GM21447 (cell line): ENCODE results near the gene C11orf16.
"Not testable (repeated sequence)": the region's sequence is repeated elsewhere in the genome, so short reads cannot be mapped to it uniquely, and the experiment has no call there.

ENCODE experiments used
- ATAC-seq: cut with Tn5 transposase; IDR thresholded peaks from one replicate; pipeline ENCODE4 v1.9.1; 2021; ENCODE audit not compliant: unreplicated experiment

C11orf16 gene

GRCh38 chr11:8937659-8938058 is 4.9 kb upstream of the C11orf16 start:
- no peak for ATAC-seq

- ATAC-seq: no peak
These were observed 4.4 kb upstream of the C11orf16 start for GRCh38 chr11:8937159-8937558.

GRCh38 chr11:8935789-8936188 is 3.0 kb upstream of the C11orf16 start:
- ATAC-seq: not testable (repeated sequence)

GRCh38 chr11:8934742-8935488 is 2.2 kb upstream of the C11orf16 start:
- ATAC-seq: no peak

GRCh38 chr11:8933931-8934330 is 1.2 kb upstream of the C11orf16 start:
- no peak for ATAC-seq

GRCh38 chr11:8930456-8931175 is 2.1 kb downstream of the C11orf16 start:
- ATAC-seq: no peak

GRCh38 chr11:8928981-8929615 is 3.6 kb downstream of the C11orf16 start:
- ATAC-seq: no peak

GRCh38 chr11:8928205-8928604 is 4.5 kb downstream of the C11orf16 start:
- no peak for ATAC-seq

GRCh38 chr11:8927233-8927632 is 5.5 kb downstream of the C11orf16 start:
- ATAC-seq: no peak

- no peak for ATAC-seq
These were observed 6.5 kb downstream of the C11orf16 start for GRCh38 chr11:8926236-8926635.

GRCh38 chr11:8925711-8926110 is 7.0 kb downstream of the C11orf16 start:
- no peak for ATAC-seq

- no peak for ATAC-seq
These were observed 10.1 kb downstream of the C11orf16 start for GRCh38 chr11:8922691-8923090.

- ATAC-seq: no peak
These were observed 15.5 kb downstream of the C11orf16 start for GRCh38 chr11:8917157-8917825.

- ATAC-seq: no peak
These were observed 18.1 kb downstream of the C11orf16 start for GRCh38 chr11:8914661-8915018.

GRCh38 chr11:8913961-8914660 is 18.6 kb downstream of the C11orf16 start:
- no peak for ATAC-seq

GRCh38 chr11:8911029-8911823 is 21.5 kb downstream of the C11orf16 start, which contains the start of gene AKIP1:
AKIP1 (plus strand) TSS chr11:8911189; CDS start chr11:8911450, 261 bp downstream.
- ATAC-seq: peak; percentile 75

GRCh38 chr11:8910649-8911026 is 22.1 kb downstream of the C11orf16 start:
- ATAC-seq: peak; percentile 14

- ATAC-seq: no peak
These were observed 24.6 kb downstream of the C11orf16 start for GRCh38 chr11:8908099-8908498.

GRCh38 chr11:8907116-8907515 is 25.6 kb downstream of the C11orf16 start:
- no peak for ATAC-seq
